ENCODE measurements around the gene PHYKPL.

GRCh38 chr5:178186427-178186826 lies 46.2 kb downstream of the PHYKPL start:
- TF ChIP-seq CTCF (IDR thresholded peaks at IDR 0.05) (no peak), POLR2A (IDR thresholded peaks at IDR 0.05) (no peak)
